ENCODE data around the gene SPIN1.

DNA sequence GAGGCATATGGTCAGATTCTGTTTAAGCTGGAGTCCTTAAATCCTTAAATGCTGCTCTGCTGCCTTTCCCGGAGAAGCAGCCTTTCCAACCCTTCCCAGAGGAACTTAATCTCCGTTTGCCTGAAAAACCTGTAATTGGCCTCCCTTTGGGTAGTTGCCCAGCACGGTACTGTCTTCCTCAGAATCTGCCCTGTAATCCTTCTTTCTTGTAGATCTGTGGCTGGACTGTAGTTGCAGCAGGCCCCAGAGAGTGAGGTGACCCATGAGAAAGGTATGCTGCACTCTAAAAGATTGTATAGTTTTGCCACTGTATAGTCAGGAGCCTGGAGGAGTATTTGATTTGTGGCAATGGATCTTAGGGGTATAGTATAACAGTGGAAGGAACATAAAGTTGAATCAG, 11.7 kb downstream of the SPIN1 start:
- TF ChIP-seq ZNF274 (IDR thresholded peaks at IDR 0.05; ENCODE audit: low read depth, low read length) (no peak), YY1 (IDR thresholded peaks at IDR 0.05; ENCODE audit: insufficient read depth, insufficient read length) (no peak), SUZ12 (IDR thresholded peaks at IDR 0.05; ENCODE audit: extremely low read depth, insufficient read depth, insufficient read length) (no peak)

All from NT2/D1 (cell line).